ENCODE measurements around the gene NCCRP1. TPM values are rescaled to one million over a fixed set of nuclear protein-coding genes. Genes with fewer than 3 reads are reported as not detected.
"Not testable (repeated sequence)": the region's sequence is repeated elsewhere in the genome, so short reads cannot be mapped to it uniquely, and the experiment has no call there.

NCCRP1 gene
- polyA plus RNA-seq, 1 donor: 0.06 TPM

DNA sequence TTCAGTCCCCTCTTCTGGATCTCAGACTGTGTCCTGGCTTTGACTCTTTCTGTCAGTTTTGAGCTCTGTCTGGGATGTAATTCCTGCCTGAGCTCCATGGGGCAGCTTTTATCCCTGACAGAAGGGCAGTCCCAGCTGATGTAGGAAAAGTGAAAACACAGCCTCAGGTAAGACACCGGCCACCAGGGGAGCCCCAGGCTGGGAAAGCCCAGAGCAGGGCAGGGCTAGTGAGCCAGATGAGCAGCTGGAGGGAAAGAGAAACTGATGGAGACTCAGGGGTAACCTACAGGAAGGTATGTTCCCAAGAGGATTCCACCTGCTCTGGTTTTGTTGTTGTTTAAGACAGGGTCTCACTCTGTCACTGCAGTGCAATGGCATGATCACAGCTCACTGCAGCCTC lies 48.4 kb downstream of the NCCRP1 start:
- DNase-seq (ENCODE audit: low read depth): not testable (repeated sequence)

DNA sequence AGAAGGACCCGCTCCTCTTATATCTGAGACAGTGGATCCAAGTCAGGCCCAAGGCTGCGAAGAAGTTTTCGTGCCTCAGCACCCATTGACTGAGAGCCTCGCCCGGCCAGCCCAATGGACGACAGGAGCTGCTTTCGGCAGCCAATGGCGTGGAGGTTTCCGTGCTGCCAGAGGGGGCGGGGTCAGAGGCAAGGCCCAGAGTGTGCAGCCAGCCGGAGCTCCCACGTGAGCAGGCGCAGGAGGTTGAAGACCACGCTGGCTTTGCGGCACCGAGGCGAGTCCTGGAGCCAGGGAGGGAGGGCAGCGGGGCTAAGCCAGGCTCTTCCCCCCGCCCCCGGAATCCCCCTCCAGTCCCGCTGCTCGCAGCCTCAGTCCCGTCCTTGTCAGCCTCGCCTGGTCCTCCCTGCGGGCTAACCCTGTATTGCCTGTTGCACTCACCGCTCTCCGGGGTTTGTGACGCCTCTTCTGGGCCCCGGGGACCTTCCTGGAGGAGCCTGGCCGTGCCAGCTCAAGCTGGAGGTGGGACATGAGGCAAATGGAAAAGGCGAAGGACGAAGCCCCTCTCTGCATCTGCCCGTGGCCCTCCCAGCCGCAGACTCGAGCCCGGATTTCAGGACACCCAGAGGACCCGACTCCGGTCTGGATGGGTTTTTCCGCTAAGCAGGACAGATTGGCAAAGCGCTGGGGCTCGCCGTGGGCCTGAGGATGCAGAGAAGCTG lies 50.3 kb downstream of the NCCRP1 start:
- no peak for DNase-seq (ENCODE audit: low read depth)

DNA sequence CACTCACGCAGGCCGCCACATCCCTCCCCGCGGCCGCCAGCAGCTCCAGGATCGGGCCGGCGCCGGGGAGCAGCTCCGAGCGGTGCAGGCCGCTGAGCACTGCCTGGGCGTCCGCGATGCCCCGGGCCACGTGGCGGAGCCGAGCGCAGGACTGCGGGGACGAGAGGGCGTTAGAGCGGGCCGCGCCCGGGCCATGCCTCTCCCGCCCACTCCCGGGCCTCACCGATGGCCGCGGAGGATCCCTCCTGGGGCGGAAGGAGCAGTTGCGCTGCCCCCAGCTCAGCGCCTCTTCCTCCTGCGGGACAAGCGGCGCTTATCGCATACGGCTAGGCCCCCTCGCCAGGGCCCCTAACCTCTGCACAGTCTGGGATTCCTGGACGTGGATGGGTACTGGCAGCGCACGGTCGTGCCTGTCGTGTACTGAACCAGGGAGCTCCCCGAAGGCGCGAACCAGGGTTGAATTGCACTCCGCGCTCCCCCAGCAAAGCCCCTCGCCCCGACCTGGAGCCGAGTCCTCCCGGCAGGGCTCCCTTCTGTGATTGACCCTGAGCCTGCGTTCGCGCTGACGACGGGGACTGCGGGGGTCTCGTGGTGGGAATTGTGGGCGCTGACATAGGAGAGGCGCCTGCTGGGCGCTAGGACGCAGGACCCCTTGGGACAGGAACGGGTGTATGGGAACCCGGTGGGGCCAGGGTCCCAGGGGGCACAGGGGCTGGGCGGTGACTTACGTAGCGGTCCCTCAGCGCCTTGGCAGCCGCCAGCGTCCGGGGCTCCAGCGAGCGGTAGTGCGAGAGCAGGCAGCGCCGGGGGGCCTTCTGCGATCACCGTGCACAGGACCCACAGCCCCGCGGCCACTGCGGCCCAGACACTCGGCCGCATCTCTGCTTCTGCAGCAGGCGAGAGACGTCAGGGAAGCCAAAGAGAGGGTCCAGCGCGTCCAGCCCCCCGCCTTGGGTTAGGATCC lies 51.2 kb downstream of the NCCRP1 start:
- DNase-seq (ENCODE audit: low read depth): no peak

DNA sequence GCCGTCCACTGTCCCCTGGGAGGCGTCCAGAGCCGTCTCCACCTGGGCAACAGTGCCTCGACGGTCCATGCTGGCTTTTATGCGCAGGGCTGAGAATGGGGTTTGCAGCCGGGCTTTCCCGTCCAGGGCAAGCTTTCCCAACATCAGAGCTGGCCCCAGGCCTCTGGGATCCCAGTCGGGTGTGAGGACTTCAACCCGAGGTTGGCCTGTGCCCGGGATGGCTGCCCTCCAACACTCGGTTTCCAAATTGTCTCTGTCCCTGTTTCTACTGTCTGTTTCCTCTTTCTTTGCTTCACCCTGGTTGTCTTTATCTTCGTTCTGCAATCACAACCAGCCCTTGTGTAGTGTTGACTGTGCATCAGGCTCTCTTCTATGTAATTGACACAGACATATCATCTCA lies 52.0 kb downstream of the NCCRP1 start, which contains the start of gene IFNL4:
IFNL4 (minus strand) TSS at position 51 of the 400 bp plus-strand sequence.
- no peak for DNase-seq (ENCODE audit: low read depth)

DNA sequence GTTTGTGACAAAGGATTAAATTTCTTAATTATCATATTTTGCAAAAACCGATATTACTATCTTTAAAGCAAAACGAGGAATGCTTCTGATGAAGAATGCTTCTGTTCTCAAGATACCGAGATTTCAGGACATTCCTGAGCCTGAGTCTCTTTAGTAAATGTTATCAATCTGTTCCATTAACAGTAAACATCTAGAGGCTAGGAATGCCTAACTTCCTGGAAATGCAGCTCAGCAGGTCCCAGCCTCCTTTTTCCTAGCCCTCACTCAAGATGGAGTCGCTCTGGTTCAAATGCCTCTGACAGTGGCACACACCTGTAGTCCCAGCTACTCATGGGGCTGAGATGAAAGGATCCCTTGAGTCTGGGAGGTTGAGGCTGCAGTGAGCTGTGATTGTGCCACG lies 54.3 kb downstream of the NCCRP1 start:
- DNase-seq (ENCODE audit: low read depth): no peak

Other genes with a start within 250 kb of the NCCRP1 start
- gene FBXO17, start 221.2 kb upstream of the NCCRP1 start, polyA plus RNA-seq (ENCODE audit: insufficient read length): 30.9 TPM
- gene FBXO27, start 164.4 kb upstream of the NCCRP1 start, polyA plus RNA-seq (ENCODE audit: insufficient read length): 2.2 TPM
- 0.15 TPM for gene ACP7, start 112.6 kb upstream of the NCCRP1 start, polyA plus RNA-seq (ENCODE audit: insufficient read length)
- gene PAK4, start 71.2 kb upstream of the NCCRP1 start, polyA plus RNA-seq (ENCODE audit: insufficient read length): 17.5 TPM
- not detected for gene SYCN, start 7.3 kb downstream of the NCCRP1 start, polyA plus RNA-seq (ENCODE audit: insufficient read length)
- not detected for gene IFNL3, start 48.0 kb downstream of the NCCRP1 start, polyA plus RNA-seq (ENCODE audit: insufficient read length)
- gene IFNL4, start 51.9 kb downstream of the NCCRP1 start, polyA plus RNA-seq (ENCODE audit: insufficient read length): 0.10 TPM
- not detected for gene IFNL2, start 71.4 kb downstream of the NCCRP1 start, polyA plus RNA-seq (ENCODE audit: insufficient read length)
- gene IFNL1, start 99.4 kb downstream of the NCCRP1 start, polyA plus RNA-seq (ENCODE audit: insufficient read length): not detected
- gene LRFN1, start 123.9 kb downstream of the NCCRP1 start, polyA plus RNA-seq (ENCODE audit: insufficient read length): 0.77 TPM
- 14.5 TPM for gene GMFG, start 139.1 kb downstream of the NCCRP1 start, polyA plus RNA-seq (ENCODE audit: insufficient read length)
- 79.3 TPM for gene SAMD4B, start 145.5 kb downstream of the NCCRP1 start, polyA plus RNA-seq (ENCODE audit: insufficient read length)
- 35.7 TPM for gene PAF1, start 194.1 kb downstream of the NCCRP1 start, polyA plus RNA-seq (ENCODE audit: insufficient read length)
- 23.9 TPM for gene MED29, start 194.4 kb downstream of the NCCRP1 start, polyA plus RNA-seq (ENCODE audit: insufficient read length)
- 36.5 TPM for gene ZFP36, start 209.9 kb downstream of the NCCRP1 start, polyA plus RNA-seq (ENCODE audit: insufficient read length)
- 43.0 TPM for gene PLEKHG2, start 215.7 kb downstream of the NCCRP1 start, polyA plus RNA-seq (ENCODE audit: insufficient read length)
- 2,074 TPM for gene RPS16, start 239.0 kb downstream of the NCCRP1 start, polyA plus RNA-seq (ENCODE audit: insufficient read length)
- gene SUPT5H, start 248.6 kb downstream of the NCCRP1 start, polyA plus RNA-seq (ENCODE audit: insufficient read length): 81.6 TPM

Measured in forelimb muscle (tissue), 1 donor.